HG03354 (cell line): ENCODE results near the gene FBXW9.
"Not testable (repeated sequence)": the region's sequence is repeated elsewhere in the genome, so short reads cannot be mapped to it uniquely, and the experiment has no call there.

Experiments
- ATAC-seq: cut with Tn5 transposase; IDR thresholded peaks from one replicate; pipeline ENCODE4 v1.9.1; 2021; ENCODE audit warnings: mild to moderate bottlenecking; ENCODE audit not compliant: unreplicated experiment, poor library complexity, severe bottlenecking

FBXW9 gene

DNA sequence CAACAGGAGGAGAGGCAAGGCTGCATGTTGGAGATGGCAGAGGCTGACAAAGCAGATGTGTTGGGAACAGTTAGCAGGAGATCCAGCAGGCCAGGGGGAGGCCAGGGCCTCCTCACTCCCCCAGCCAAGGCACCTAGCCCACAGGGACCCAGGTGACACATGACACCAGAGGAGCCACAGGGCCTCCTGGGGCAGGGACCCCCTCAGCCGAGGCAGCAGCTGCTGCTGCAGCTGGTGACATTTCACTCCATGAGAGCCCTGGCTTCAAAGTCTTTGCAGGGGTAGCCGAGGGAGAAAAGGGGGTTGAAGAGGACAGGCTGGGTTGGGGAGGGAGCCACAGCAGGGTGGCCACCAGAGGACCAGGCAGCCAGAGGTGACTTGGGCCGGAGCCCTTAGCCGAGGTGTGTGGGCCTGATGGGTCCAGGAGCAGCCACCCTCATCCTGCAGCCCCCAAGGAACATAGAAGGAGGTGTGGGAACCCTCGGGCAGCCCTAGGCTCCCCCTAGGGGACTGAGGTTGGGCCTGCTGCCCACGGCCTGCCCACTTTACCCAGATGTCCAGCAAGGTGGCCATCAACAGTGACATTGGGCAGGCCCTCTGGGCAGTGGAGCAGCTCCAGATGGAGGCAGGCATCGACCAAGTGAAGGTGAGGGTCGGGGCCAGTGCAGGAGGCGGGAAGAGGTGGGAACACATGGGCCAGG, 8.8 kb downstream of the FBXW9 start, which contains the start of gene GNG14:
GNG14 (plus strand) TSS at position 503 of the 701 bp plus-strand sequence; CDS start at position 554, 51 bp downstream.
- no peak for ATAC-seq

DNA sequence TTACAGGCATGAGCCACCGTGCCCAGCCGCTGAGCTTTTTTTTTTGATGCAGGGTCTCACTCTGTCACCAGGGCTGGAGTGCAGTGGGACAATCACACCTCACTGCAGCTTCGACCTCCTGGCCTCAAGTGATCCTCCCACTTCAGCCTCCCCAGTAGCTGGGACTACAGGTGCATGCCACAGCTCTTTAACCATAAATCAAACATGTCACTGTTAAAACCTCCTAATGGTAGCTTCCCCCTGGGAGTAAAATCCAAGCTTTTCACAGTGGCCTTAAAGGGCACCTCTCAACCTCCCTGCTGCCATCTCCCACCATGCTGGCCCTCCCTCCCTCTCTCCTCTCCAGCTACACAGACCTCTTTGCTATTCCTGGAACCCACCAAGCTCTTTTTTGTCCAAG, 10.6 kb downstream of the FBXW9 start:
- no peak for ATAC-seq

DNA sequence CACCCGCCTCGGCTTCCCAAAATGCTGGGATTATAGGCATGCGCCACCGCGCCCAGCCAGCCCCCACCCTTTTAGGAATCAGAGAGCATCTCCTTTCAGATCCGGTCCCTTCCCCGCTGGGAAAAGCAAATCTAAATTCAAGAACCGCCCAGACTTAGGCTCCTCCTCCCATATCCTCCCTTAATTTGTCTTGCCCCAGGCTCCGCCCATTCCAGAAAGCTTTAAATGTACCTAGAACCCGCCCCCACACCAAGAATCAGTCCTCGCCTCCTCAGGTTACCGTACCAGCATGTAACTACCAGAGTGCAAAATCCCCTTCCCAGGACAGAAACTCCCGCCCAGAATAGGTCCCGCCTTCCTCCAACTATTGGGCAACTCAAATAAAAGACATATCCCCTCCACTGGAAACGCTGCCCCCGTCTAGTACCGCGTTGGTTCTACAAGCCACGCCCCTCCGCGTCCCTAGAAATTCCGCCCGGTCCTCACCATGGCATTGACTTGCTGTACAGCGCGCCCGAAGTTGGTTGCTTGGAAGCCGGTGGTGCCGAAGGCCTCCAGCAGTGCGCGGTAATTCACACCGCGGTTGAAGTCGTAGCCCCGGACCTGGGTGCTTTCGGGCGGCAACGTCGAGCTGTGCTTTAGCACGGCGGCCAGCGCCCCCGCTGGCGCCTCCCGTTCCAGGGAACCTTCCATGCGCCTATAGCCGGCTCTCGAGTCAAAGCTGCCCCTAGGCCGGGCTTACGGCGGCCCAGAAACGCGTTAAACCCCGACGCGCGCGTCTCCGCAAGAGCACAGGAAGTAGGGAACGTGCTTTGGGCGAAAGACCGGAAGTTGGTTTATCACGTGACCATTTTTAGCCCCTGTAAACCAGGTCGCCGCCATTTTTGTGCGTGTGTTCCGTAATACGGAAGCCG, 15.1 kb downstream of the FBXW9 start, which contains the start of gene DHPS:
DHPS (minus strand) TSS at position 807 of the 914 bp plus-strand sequence; CDS start at position 693, 114 bp downstream.
- ATAC-seq, result peak; percentile 76

DNA sequence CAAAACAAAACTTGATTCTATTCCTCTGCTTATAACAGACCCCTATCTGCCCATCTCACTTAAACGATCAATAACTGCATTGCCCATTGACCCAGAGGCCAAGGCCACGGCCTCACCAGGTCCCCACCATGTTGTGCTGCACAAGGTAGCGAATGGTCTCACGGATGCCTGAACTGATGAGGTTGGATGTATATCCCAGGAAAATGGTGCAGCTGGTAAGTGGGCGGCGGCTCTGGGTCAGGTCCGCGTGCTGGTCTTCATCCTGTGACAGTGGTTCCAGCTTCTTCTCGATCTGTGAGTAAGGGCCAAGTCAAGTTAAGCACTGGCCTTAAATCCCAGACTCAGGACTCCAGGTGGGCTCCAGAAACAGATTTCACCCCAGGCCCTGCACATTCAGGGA, 16.4 kb downstream of the FBXW9 start:
- no peak for ATAC-seq

DNA sequence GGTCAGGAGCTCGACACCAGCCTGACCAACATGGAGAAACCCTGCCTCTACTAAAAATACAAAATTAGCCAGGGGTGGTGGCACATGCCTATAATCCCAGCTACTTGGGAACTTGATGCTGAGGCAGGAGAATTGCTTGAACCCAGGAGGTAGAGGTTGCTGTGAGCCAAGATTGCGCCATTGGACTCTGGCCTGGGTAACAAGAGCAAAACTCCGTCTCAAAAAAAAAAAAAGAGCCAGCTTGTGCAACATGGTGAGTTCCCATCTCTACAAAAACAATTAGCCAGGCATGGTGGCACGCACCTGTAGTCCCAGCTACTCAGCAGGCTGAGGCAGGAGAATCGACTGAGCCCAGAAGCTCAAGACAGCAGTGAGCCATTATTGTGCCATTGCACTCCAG, 18.4 kb downstream of the FBXW9 start:
- ATAC-seq, result not testable (repeated sequence)

DNA sequence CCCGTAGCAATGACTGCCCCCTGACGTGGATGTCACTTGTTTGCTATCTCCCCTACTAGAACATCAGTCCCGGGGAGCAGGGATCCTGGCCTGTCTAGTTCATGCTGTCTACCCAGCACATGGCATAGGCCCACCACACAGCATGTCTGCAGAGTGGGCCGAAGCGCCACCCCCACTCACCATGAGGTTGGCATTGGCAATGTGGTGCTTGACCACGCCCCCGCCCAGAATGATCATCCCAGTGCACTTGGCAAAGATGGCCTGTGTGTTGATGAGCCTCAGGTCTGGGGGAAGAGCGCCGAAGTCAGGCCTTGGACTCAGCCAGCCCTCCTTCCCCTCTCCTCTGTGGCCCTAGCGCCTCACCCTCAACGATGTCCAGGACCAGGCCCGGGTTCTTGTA, 19.5 kb downstream of the FBXW9 start:
- no peak for ATAC-seq

DNA sequence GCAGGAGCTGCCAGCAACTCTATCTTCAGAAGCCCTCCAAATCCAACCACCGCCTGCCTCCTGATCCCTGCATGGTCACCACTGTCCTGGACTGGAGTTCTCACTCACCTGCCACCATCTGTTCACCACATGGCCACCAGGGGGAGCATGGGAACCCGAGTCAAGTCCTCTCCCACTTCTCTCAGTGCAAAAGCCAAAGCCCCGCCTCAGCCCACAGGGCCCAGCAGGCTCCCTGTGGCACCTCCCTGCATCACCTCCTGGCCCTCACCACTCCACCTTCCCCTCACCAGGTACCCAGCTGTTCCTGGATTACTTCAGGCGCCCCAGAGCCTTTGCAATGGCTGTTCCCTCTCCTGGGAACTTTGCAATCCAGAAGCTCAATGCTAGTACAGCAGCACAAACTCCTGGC, 20.0 kb downstream of the FBXW9 start:
- ATAC-seq, result no peak

DNA sequence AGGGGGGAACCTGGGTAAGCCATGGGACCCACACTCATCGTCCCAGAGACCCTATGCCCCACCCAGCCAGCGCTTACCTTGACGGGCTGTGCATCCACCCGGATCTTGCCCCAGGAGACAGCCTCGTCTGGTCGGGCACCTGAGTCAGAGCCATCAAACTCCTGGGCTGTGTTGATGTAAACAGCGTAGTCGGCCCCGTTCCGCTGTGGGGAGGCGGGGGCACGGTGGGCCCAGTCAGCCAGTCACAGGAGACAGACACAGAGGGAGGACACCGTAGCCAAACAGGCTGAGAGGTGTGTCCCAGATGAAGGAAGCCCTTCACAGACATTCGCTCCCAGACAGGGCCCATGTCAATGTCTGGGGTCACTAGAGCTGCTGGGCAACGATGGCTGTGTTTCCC, 20.5 kb downstream of the FBXW9 start:
- no peak for ATAC-seq

DNA sequence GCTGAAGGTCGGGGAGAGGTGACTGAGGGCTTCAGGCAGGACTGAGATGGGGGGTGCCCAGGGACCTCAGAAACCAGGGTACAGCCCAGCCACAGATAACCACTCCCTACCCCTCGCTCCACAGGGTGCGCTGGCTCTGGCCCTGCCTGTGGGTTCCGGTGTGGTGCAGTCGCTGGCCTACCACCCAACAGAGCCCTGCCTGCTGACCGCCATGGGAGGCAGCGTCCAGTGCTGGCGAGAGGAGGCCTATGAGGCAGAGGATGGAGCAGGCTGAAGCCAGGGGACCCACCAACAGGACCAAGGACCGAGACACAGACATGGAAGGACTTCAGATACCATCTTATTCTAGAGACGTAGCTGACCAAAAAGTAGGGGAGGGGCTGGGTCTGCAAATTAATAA, 21.0 kb downstream of the FBXW9 start:
- ATAC-seq, result no peak

DNA sequence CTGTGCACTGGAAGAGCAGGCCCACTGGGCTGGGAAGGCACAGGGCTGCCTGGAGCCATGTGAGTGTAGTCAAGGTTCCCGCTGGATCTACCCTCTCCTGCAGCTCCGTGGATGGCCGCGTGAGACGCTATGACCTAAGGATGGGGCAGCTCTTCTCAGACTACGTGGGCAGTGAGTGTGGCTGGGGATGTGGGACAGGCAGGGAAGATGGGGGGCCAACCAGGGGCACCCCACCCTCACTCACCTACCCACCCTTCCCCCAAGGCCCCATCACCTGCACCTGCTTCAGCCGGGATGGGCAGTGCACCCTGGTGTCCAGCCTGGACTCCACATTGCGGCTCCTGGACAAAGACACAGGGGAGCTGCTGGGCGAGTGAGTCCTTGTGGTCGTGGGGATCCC, 23.7 kb downstream of the FBXW9 start:
- ATAC-seq, result no peak

DNA sequence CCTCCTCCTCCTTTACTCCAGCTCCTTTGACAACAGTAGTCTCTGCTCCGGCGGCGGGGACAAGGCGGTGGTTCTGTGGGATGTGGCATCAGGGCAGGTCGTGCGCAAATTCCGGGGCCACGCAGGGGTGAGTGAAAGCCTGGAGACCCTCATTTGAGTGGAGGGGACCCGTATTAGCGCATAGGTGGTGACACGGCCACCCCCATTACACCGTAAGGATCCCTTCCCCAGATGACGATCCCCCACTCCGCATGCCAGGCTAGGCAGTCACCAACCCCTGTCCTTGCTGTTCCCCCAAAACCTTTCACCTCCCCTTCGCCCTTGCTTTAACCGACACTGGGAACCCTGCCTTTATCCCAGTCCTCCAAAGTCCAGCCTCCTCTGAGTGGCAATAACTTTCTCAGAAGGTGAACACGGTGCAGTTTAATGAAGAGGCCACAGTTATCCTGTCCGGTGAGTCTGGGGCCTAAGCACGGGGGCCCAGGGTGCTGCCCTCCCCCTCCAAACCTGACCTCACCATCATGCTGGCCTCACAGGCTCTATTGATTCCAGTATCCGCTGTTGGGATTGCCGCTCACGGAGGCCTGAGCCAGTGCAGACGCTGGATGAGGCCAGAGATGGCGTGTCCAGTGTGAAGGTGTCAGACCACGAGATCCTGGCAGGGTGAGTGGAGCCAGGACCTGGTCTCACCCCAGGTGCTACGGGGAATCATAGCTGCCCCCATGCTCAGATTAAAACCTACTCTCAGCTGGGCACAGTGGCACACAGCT, 26.1 kb downstream of the FBXW9 start:
- ATAC-seq, result no peak

DNA sequence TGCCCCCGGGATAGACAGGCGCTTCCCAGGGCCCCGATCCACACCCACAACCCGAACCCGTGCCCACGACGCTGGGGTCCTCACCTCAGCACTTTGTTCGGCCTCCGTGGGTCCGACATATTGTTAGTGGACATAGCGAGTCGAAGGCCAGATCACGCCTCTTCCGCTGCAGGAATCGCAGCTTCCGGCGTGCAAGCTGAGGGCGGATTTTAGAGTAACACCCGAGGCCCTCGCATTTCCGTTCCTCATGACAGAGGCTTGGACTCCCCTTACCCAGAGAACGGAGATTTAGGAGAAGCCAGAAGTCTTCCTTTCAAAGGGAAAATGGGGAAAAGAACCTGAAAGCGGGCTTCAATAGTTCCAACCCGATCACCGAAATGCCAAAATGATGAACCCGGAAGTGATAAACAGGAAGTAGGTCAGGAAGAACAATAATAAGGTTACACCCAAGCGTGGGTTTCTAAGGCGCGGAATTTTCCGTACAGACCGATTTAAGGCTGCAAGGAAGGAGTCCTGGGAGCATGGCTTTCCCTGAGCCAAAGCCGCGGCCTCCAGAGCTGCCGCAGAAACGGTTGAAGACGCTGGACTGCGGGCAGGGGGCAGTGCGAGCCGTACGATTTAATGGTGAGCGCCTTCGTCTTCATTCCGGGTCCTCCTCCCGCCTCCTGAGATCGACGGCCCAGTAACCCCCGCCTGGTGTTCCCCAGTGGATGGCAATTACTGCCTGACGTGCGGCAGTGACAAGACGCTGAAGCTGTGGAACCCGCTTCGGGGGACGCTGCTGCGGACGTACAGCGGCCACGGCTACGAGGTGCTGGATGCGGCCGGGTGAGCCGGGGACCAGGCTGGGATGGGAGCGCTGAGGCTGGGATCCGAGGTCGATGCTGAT, 26.9 kb downstream of the FBXW9 start:
- peak; percentile 43 for ATAC-seq

DNA sequence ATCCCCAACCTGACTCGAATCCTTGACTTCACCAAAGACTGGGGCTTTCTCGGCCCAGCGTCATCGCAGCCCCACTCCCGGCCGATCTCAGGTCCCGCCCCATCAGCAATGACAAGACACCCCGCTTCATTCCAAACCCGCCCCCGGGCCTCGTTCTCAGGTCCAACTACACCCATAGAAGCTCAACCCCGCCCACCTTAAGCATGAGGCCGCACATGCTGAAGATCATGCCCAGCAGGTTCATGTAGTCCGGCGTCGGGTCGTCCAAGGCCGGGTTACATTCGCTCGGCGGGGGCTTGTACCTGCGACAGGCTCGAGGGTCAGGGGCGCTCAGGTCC, 27.5 kb downstream of the FBXW9 start:
- peak; percentile 11 for ATAC-seq

DNA sequence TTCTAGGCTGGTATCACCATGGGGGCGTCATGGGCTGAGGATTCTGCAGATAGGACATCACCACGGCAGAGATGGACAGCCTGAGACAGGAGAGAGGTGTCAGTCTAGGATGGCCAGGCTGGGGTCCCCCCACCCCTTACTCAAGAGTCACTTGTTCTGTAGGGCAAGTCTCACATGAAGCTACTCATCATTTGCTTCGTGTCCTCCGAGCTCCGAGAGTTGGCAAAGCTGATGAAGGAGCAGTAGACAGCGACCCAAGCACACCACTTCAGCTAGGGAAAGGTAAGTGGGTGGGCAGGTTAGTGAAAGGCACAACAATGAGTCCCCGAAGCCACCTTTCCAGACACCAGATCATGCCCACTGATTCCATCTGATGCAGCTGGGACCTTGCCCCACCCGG, 28.1 kb downstream of the FBXW9 start:
- ATAC-seq, result no peak

DNA sequence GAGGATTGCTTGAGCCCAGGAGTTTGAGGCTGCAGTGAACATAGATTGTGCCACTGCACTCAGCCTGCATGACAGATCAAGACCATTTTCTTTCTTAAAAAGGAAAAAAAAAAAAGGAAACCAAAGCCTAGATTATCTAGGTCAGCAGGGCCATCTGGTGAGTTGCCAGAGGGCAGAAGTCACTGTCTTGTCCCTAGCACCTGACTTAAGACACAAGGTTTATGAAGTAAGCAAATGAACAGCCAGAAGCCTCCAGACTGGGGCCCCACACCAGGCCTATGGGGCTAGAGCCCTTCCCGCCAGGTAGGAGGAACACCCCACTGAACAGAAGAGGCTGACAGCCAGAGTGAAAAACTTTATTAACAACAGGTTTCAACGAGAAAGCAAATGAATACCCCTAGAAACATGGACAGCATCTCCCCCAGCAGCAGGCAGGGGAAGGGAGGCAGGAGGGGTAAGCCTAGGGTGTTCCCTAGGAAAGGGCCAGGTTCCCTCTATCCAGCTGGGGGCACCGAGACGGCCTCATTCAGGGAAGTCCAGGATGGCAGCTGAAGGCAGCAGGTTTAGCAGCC, 28.6 kb downstream of the FBXW9 start:
- ATAC-seq, result no peak

DNA sequence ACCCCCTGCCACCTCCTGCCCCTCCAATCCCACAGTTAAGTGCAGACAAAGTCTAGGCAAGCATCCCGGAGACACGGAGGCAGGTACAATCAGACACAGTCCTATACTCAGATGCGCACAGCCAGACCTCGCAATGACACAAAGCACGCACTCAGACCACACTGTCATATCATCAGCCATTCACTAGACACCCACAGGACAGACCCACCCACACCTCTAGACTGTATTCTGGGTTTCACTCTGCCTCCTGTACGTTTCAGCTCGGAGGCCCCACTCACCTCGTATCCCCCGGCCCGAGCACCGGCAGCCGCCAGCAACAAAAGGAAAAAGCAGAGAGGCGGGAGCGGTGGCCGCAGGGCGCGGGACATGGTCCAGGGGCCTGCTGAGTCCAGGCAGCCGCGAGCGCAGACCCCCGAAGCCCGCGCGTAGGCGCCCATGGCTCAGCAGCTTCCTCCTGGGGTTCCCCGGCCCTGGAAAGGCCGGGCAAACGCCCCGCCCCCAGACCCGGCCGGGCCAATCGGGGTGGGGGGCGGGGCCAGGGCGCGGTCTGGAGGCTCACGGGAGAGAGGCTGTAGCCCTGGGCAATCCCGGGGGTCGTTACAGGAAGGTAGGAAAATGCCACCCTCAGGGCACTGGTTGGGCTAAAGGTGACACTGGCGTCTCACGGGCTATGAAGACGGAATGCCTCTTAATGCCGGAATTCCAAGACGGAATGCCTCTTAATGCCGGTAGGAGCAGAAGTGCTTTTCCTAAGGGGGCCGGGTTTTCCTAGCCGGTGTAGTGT, 30.0 kb downstream of the FBXW9 start, which contains the start of the genes MAN2B1 and WDR83:
MAN2B1 (minus strand) TSS at position 478 of the 784 bp plus-strand sequence; CDS start at position 437, 41 bp downstream.
WDR83 (plus strand) TSS at position 543 of the 784 bp plus-strand sequence. CDS start 2,984 bp downstream, outside the sequence.
- ATAC-seq, result peak; percentile 40

DNA sequence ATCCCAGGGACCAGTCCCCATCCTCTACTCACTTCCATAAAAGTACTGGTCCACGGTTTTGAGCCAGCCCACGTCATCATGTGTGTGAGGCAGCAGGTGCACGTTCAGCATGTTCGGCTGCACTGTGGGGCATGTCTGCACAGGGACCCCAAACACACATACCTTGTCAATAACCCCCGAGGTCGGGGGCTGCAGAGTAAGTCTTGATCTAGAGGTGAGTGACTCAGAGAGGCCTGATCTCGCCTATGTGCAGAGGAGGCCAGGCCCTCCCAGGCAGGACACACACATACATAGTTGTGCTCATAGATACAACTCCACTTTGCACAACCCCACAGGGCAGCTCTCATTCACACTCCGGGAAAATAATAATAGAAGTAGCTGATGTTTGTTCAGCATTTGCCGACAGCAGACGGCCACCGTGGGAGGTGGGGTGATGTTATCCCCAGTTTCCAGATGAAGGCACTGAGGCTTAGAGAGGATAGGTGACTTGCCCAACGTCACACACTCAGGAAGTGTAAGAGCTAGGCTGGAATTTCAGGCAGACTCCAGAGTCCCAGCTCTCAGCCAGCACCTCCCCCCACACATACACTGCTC, 30.7 kb downstream of the FBXW9 start:
- no peak for ATAC-seq

DNA sequence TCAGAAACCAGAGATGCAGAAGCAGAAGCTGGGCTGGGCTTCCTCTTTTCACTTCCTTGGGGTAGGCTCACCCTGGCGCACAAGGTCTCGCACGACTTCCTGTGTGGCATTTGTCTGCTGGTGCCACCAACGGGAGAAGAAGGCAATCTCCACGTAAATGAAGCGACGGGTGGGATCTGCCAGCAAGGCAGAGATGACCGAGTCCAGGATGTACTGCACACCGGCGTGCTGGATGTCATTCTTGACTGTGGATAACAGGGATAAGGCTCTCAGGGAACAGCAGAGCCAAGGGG, 31.2 kb downstream of the FBXW9 start:
- ATAC-seq, result no peak
